ENCODE results near the gene CYTH2.
"Not testable (repeated sequence)": the region's sequence is repeated elsewhere in the genome, so short reads cannot be mapped to it uniquely, and the experiment has no call there.

Gene CYTH2

GRCh38 chr19:48488478-48488877, 19.3 kb downstream of the CYTH2 start:
- H3K4me3 ChIP-seq (ENCODE audit: low read depth in 1 of 2, low read length in 2 of 2); H3K27ac ChIP-seq (ENCODE audit: low read depth, low read length); H3K4me1 ChIP-seq (ENCODE audit: insufficient read depth, low read length); H3K9ac ChIP-seq (ENCODE audit: low read length); H3K36me3 ChIP-seq (ENCODE audit: insufficient read depth, low read length); H3K9me3 ChIP-seq (ENCODE audit: low read length): not testable (repeated sequence)
- peaks cover 0 to 22% of the 10 kb centered on the region in 2 donors for H3K27me3 ChIP-seq (ENCODE audit: control insufficient read depth in 1 of 2, insufficient read depth in 2 of 2, low read length in 2 of 2)

GRCh38 chr19:48489608-48490216, 20.5 kb downstream of the CYTH2 start:
- no peak overlapping the region for H3K4me3 ChIP-seq (ENCODE audit: low read depth in 1 of 2, low read length in 2 of 2)
- no peaks in the 10 kb centered on the region for H3K9me3 ChIP-seq (ENCODE audit: low read length)
- H3K4me1 ChIP-seq (ENCODE audit: insufficient read depth, low read length), result peaks cover 6% of the 10 kb centered on the region

GRCh38 chr19:48490981-48491792, 22.0 kb downstream of the CYTH2 start:
- Histone ChIP-seq H3K9me3 (ENCODE audit: low read length) (no peaks in the 10 kb centered on the region), H3K4me3 (ENCODE audit: low read depth in 1 of 2, low read length in 2 of 2) (no peak overlapping the region), H3K27me3 (ENCODE audit: control insufficient read depth in 1 of 2, insufficient read depth in 2 of 2, low read length in 2 of 2) (peaks cover 0 to 22% of the 10 kb centered on the region in 2 donors), H3K9ac (ENCODE audit: low read length) (no peak overlapping the region), H3K27ac (ENCODE audit: low read depth, low read length) (no peak overlapping the region), H3K36me3 (ENCODE audit: insufficient read depth, low read length) (no peaks in the 10 kb centered on the region), H3K4me1 (ENCODE audit: insufficient read depth, low read length) (peaks cover 6% of the 10 kb centered on the region)

More at GRCh38 chr19:48489608-48490216, 20.5 kb downstream of the CYTH2 start:
- Histone ChIP-seq H3K27ac (ENCODE audit: low read depth, low read length) (no peak overlapping the region), H3K27me3 (ENCODE audit: control insufficient read depth in 1 of 2, insufficient read depth in 2 of 2, low read length in 2 of 2) (peaks cover 0 to 22% of the 10 kb centered on the region in 2 donors), H3K36me3 (ENCODE audit: insufficient read depth, low read length) (no peaks in the 10 kb centered on the region), H3K9ac (ENCODE audit: low read length) (no peak overlapping the region)

- Histone ChIP-seq H3K9me3 (ENCODE audit: low read length) (no peaks in the 10 kb centered on the region), H3K4me3 (ENCODE audit: low read depth in 1 of 2, low read length in 2 of 2) (no peak overlapping the region), H3K27ac (ENCODE audit: low read depth, low read length) (no peak overlapping the region), H3K27me3 (ENCODE audit: control insufficient read depth in 1 of 2, insufficient read depth in 2 of 2, low read length in 2 of 2) (peaks cover 0 to 22% of the 10 kb centered on the region in 2 donors), H3K4me1 (ENCODE audit: insufficient read depth, low read length) (peaks cover 6% of the 10 kb centered on the region), H3K36me3 (ENCODE audit: insufficient read depth, low read length) (no peaks in the 10 kb centered on the region), H3K9ac (ENCODE audit: low read length) (no peak overlapping the region)
Measured at GRCh38 chr19:48491793-48492123, 22.6 kb downstream of the CYTH2 start.

DNA sequence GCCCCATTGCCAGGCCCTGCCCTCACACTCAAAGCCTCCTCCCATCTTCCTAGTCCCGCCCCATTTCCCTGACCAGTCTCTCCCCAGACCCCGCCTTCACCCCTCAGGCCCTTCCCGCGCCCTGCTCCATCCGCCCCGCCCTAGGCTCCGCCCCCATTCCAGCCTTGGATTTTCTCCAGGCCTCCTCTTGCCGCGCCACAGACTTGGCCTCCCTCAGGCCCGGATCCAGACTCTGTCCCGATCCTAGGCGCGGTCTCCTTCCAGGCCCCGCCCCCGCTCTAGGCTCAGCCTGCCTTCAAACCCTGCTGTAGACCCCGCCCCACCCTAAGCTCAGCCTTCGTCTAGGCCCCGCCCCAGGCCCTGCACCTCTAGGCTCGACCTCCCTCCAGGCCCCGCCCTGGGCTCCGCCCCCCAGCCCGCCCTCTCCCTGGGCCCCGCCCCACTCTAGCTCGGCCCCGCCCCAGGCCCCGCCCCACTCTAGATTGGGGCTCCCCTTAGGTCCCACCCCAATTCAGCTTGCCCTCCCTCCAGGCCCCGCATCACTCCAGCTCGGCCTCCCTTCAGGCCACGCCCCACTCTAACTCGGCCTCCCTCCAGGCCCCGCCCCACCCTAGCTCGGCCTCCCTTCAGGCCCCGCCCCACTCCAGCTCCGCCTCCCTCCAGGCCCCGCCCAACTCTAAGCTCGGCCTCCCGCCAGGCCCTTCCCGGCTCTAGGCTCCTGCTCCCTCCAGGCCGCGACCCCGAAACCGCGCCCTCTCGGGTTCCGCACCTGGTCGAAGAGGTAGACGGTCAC, 24.0 kb downstream of the CYTH2 start:
- Histone ChIP-seq H3K4me3 (ENCODE audit: low read depth in 1 of 2, low read length in 2 of 2) (peak overlapping the region in 1 of 2 donors; percentile 50), H3K9ac (ENCODE audit: low read length) (no peak overlapping the region), H3K27ac (ENCODE audit: low read depth, low read length) (no peak overlapping the region), H3K9me3 (ENCODE audit: low read length) (no peaks in the 10 kb centered on the region), H3K36me3 (ENCODE audit: insufficient read depth, low read length) (no peaks in the 10 kb centered on the region), H3K4me1 (ENCODE audit: insufficient read depth, low read length) (no peaks in the 10 kb centered on the region), H3K27me3 (ENCODE audit: control insufficient read depth in 1 of 2, insufficient read depth in 2 of 2, low read length in 2 of 2) (peaks cover 0 to 32% of the 10 kb centered on the region in 2 donors)

- H3K4me3 ChIP-seq (ENCODE audit: low read depth in 1 of 2, low read length in 2 of 2), result peak overlapping the region; percentile 4 to 50
- peaks cover 0 to 39% of the 10 kb centered on the region in 2 donors for H3K27me3 ChIP-seq (ENCODE audit: control insufficient read depth in 1 of 2, insufficient read depth in 2 of 2, low read length in 2 of 2)
- no peak overlapping the region for H3K27ac ChIP-seq (ENCODE audit: low read depth, low read length)
- no peaks in the 10 kb centered on the region for H3K9me3 ChIP-seq (ENCODE audit: low read length)
- no peaks in the 10 kb centered on the region for H3K36me3 ChIP-seq (ENCODE audit: insufficient read depth, low read length)
- H3K4me1 ChIP-seq (ENCODE audit: insufficient read depth, low read length), result no peaks in the 10 kb centered on the region
- H3K9ac ChIP-seq (ENCODE audit: low read length), result no peak overlapping the region
Measured at GRCh38 chr19:48493718-48494401, 24.7 kb downstream of the CYTH2 start.

- H3K4me1 ChIP-seq (ENCODE audit: insufficient read depth, low read length), result no peaks in the 10 kb centered on the region
- no peak overlapping the region for H3K9ac ChIP-seq (ENCODE audit: low read length)
- H3K36me3 ChIP-seq (ENCODE audit: insufficient read depth, low read length), result no peaks in the 10 kb centered on the region
- H3K9me3 ChIP-seq (ENCODE audit: low read length), result no peaks in the 10 kb centered on the region
- no peak overlapping the region for H3K27ac ChIP-seq (ENCODE audit: low read depth, low read length)
- peaks cover 0 to 55% of the 10 kb centered on the region in 2 donors for H3K27me3 ChIP-seq (ENCODE audit: control insufficient read depth in 1 of 2, insufficient read depth in 2 of 2, low read length in 2 of 2)
- H3K4me3 ChIP-seq (ENCODE audit: low read depth in 1 of 2, low read length in 2 of 2), result no peak overlapping the region
Measured at GRCh38 chr19:48495396-48495795, 26.2 kb downstream of the CYTH2 start.

DNA sequence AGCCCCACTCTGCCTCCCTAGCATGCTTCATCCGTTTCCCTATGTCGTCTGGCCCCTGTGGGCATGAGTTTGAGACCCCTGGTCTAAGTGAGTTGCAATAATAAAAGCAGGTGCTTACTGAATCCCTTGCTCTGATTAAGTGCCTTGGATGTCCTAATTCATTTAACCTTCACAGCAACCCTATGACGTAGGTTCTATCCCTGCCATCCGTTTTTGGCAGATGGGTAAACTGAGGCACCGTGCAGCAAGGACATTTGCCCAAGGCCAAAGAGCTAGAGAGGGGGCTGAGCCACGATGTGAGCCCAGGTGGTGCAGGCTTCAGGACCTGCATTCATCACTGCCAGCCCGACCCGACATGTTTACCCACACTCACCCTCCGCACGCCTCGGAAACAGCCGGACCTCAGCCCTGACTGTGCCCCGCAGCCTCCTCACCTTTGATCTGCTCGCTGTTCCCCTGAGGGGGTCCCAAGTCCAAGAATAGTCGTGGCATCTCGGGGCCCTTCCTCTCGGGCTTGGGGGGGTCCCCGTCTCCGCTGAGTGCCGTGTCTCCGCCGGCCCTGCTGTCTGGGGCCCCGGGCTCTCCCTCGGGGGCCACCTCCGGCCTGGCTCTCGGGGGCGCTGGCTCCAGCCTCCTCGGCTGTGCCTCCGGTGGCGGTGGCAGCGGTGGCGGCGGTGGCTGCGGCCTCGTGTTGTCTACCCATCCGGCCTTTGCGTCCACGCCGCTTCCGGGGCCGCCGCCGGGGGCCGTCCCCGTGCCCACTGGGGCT, 28.0 kb downstream of the CYTH2 start:
- H3K9me3 ChIP-seq (ENCODE audit: low read length), result no peaks in the 10 kb centered on the region
- H3K4me1 ChIP-seq (ENCODE audit: insufficient read depth, low read length), result no peaks in the 10 kb centered on the region
- no peak overlapping the region for H3K27ac ChIP-seq (ENCODE audit: low read depth, low read length)
- peaks cover 4 to 63% of the 10 kb centered on the region in 2 donors for H3K27me3 ChIP-seq (ENCODE audit: control insufficient read depth in 1 of 2, insufficient read depth in 2 of 2, low read length in 2 of 2)
- H3K9ac ChIP-seq (ENCODE audit: low read length), result no peak overlapping the region
- H3K4me3 ChIP-seq (ENCODE audit: low read depth in 1 of 2, low read length in 2 of 2), result no peak overlapping the region
- no peaks in the 10 kb centered on the region for H3K36me3 ChIP-seq (ENCODE audit: insufficient read depth, low read length)

DNA sequence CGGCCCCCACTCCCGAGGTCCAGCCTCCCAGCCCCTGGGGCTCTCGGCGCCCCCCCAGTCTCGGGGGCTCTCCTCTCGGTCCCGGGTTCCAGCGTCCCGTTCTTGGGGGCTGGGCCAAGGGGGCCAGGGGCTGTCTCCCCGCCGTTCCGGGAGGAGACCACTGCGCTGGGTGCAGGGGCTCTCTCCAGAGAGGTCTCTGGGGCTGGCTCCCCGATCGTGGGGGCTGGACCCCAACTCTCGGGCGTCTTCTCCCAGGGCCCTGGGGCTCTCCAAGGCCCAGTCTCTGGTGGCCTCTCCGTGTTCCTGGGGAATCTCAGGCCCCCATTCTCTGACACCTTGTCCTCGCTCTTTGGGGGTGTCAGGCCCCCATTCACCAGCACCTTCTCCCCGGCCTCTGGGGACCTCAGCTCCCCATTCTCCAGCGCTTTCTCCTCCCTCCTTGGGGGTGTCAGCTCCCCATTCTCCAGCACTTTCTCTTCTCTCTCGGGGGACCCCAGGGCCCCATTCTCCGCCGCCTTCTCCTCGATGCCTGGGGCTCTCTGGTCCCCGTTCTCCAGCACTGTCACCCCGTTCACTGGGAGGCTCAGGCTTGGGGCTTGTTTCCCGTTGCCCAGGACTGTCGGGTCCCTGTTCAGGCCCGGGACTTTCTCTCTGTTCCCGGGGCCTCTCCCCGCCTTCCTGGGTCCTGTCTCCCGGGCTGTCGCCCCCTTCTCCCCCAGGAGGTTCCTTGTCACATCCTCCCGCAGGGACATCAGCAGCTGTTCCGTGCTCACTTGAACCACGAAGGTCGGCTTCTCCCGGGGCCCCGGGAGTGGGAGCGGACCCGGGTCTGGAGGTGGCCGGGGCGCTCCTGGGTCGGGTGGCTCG, 28.8 kb downstream of the CYTH2 start:
- no peak overlapping the region for H3K27ac ChIP-seq (ENCODE audit: low read depth, low read length)
- no peaks in the 10 kb centered on the region for H3K9me3 ChIP-seq (ENCODE audit: low read length)
- H3K9ac ChIP-seq (ENCODE audit: low read length), result no peak overlapping the region
- H3K36me3 ChIP-seq (ENCODE audit: insufficient read depth, low read length), result no peaks in the 10 kb centered on the region
- peaks cover 4 to 60% of the 10 kb centered on the region in 2 donors for H3K27me3 ChIP-seq (ENCODE audit: control insufficient read depth in 1 of 2, insufficient read depth in 2 of 2, low read length in 2 of 2)
- no peak overlapping the region for H3K4me3 ChIP-seq (ENCODE audit: low read depth in 1 of 2, low read length in 2 of 2)
- no peaks in the 10 kb centered on the region for H3K4me1 ChIP-seq (ENCODE audit: insufficient read depth, low read length)

Data from muscle layer of colon (tissue), 2 donors.